Mesodermal cell (in vitro differentiated cells): Measurements from ENCODE around the gene BOK.
A peak's percentile ranks its signal among the peaks of the same experiment; 100 is the strongest.
"Not testable (repeated sequence)": the region's sequence is repeated elsewhere in the genome, so short reads cannot be mapped to it uniquely, and the experiment has no call there.

Experiments used
- H3K27ac ChIP-seq: 2 replicates; pipeline ENCODE4 v1.7.0; 2013; ENCODE audit warnings: mild to moderate bottlenecking, low read depth, low read length, moderate library complexity; ENCODE audit not compliant: severe bottlenecking
- H3K36me3 ChIP-seq: 2 replicates; pipeline ENCODE4 v1.7.1; 2013; ENCODE audit warnings: mild to moderate bottlenecking, low read length, moderate library complexity; ENCODE audit not compliant: control insufficient read depth, insufficient read depth
- H3K4me1 ChIP-seq: one replicate; pipeline ENCODE4 v1.7.1; 2013; ENCODE audit warnings: mild to moderate bottlenecking, low read length; ENCODE audit not compliant: insufficient read depth, control insufficient read depth, poor library complexity, severe bottlenecking
- H3K4me3 ChIP-seq: 2 replicates; pipeline ENCODE4 v1.7.0; 2013; ENCODE audit warnings: low read length, control low read depth, mild to moderate bottlenecking; ENCODE audit not compliant: insufficient read depth, poor library complexity, severe bottlenecking; ENCODE audit errors: extremely low read depth
- H3K9me3 ChIP-seq: 2 replicates; pipeline ENCODE4 v1.7.1; 2013; ENCODE audit warnings: mild to moderate bottlenecking, low read length, moderate library complexity; ENCODE audit not compliant: control insufficient read depth
- WGBS, 2 experiments: methylation state at CpG; one replicate each; pipeline ENCODE4 v1.1.5; 2013; ENCODE audit warnings: missing lambda C conversion rate in 2 of 2; ENCODE audit not compliant: insufficient coverage in 2 of 2; 5-methylcytosine and 5-hydroxymethylcytosine counted together

Gene BOK

GRCh38 chr2:241560162-241560882 lies 1.8 kb downstream of the BOK start:
- peak overlapping the region; percentile 49 for H3K27ac ChIP-seq

GRCh38 chr2:241560883-241561474 lies 2.4 kb downstream of the BOK start:
- Histone ChIP-seq H3K4me1 (peaks cover 32% of the 10 kb centered on the region), H3K9me3 (no peaks in the 10 kb centered on the region), H3K4me3 (no peak overlapping the region), H3K36me3 (peaks cover 23% of the 10 kb centered on the region), H3K27ac (peak overlapping the region; percentile 49)
- 67 to 90% methylated on average over 11 to 15 of the region's 19 CpGs for WGBS, 2 experiments

More at GRCh38 chr2:241560162-241560882, 1.8 kb downstream of the BOK start:
- peaks cover 23% of the 10 kb centered on the region for H3K36me3 ChIP-seq
- peaks cover 32% of the 10 kb centered on the region for H3K4me1 ChIP-seq
- peak overlapping the region; percentile 70 for H3K4me3 ChIP-seq
- 84 to 88% methylated on average over 15 to 17 of the region's 18 CpGs for WGBS, 2 experiments
- H3K9me3 ChIP-seq: no peaks in the 10 kb centered on the region

- Histone ChIP-seq H3K4me1 (peaks cover 32% of the 10 kb centered on the region), H3K36me3 (peaks cover 26% of the 10 kb centered on the region), H3K9me3 (no peaks in the 10 kb centered on the region), H3K4me3 (no peak overlapping the region), H3K27ac (no peak overlapping the region)
- 63 to 72% methylated on average over 5 to 18 of the region's 18 CpGs for WGBS, 2 experiments
Observed at GRCh38 chr2:241561832-241562231, 3.3 kb downstream of the BOK start.

- peaks cover 26% of the 10 kb centered on the region for H3K36me3 ChIP-seq
- no peak overlapping the region for H3K4me3 ChIP-seq
- WGBS, 2 experiments: 93 to 96% methylated on average over 23 of the region's 23 CpGs
- peaks cover 32% of the 10 kb centered on the region for H3K4me1 ChIP-seq
- no peaks in the 10 kb centered on the region for H3K9me3 ChIP-seq
- H3K27ac ChIP-seq: no peak overlapping the region
Observed at GRCh38 chr2:241562269-241562891, 3.8 kb downstream of the BOK start.

- WGBS, 2 experiments: 90 to 94% methylated on average over 13 of the region's 13 CpGs
- H3K27ac ChIP-seq: no peak overlapping the region
- H3K4me3 ChIP-seq: no peak overlapping the region
- peaks cover 30% of the 10 kb centered on the region for H3K36me3 ChIP-seq
- no peaks in the 10 kb centered on the region for H3K9me3 ChIP-seq
- peaks cover 30% of the 10 kb centered on the region for H3K4me1 ChIP-seq
Observed at GRCh38 chr2:241563031-241563507, 4.5 kb downstream of the BOK start.

- 93% methylated on average over 8 to 10 of the region's 10 CpGs for WGBS, 2 experiments
- Histone ChIP-seq H3K36me3 (peaks cover 35% of the 10 kb centered on the region), H3K4me1 (peaks cover 27% of the 10 kb centered on the region), H3K27ac (no peak overlapping the region), H3K9me3 (no peaks in the 10 kb centered on the region), H3K4me3 (no peak overlapping the region)
Observed at GRCh38 chr2:241563571-241563980, 5.0 kb downstream of the BOK start.

- H3K36me3 ChIP-seq: peaks cover 40% of the 10 kb centered on the region
Observed at GRCh38 chr2:241563981-241564595, 5.5 kb downstream of the BOK start.

GRCh38 chr2:241564596-241565410 lies 6.3 kb downstream of the BOK start:
- H3K9me3 ChIP-seq: no peaks in the 10 kb centered on the region

More at GRCh38 chr2:241563981-241564595, 5.5 kb downstream of the BOK start:
- 93 to 96% methylated on average over 16 to 19 of the region's 23 CpGs for WGBS, 2 experiments
- Histone ChIP-seq H3K4me3 (no peak overlapping the region), H3K9me3 (no peaks in the 10 kb centered on the region), H3K4me1 (peaks cover 27% of the 10 kb centered on the region), H3K27ac (no peak overlapping the region)

GRCh38 chr2:241565411-241565810 lies 6.9 kb downstream of the BOK start:
- Histone ChIP-seq H3K4me3 (no peak overlapping the region), H3K27ac (no peak overlapping the region), H3K9me3 (no peaks in the 10 kb centered on the region), H3K4me1 (peaks cover 26% of the 10 kb centered on the region), H3K36me3 (peaks cover 46% of the 10 kb centered on the region)
- WGBS, 2 experiments: 87 to 89% methylated on average over 6 to 10 of the region's 10 CpGs

More at GRCh38 chr2:241564596-241565410, 6.3 kb downstream of the BOK start:
- Histone ChIP-seq H3K4me3 (no peak overlapping the region), H3K36me3 (peaks cover 46% of the 10 kb centered on the region), H3K4me1 (peaks cover 27% of the 10 kb centered on the region), H3K27ac (no peak overlapping the region)
- WGBS, 2 experiments: 91 to 92% methylated on average over 25 to 26 of the region's 36 CpGs

GRCh38 chr2:241566021-241566420 lies 7.5 kb downstream of the BOK start:
- not testable (repeated sequence) for H3K4me3 ChIP-seq, H3K27ac ChIP-seq, H3K9me3 ChIP-seq
- peaks cover 46% of the 10 kb centered on the region for H3K36me3 ChIP-seq
- WGBS, 2 experiments: 83 to 94% methylated on average over 8 to 9 of the region's 11 CpGs
- peaks cover 20% of the 10 kb centered on the region for H3K4me1 ChIP-seq
